Mesendoderm (in vitro differentiated cells): ENCODE data around the gene DNTT.
A peak's percentile ranks its signal among the peaks of the same experiment; 100 is the strongest.
"Not testable (repeated sequence)": the region's sequence is repeated elsewhere in the genome, so short reads cannot be mapped to it uniquely, and the experiment has no call there.

Experiments used
- DNase-seq: peaks from one replicate; pipeline ENCODE4 v3.0.0; 2013
- H2AK5ac ChIP-seq: 2 replicates; pipeline ENCODE4 v1.6.1; 2013; ENCODE audit warnings: low read length, inconsistent platforms
- H2BK120ac ChIP-seq: 2 replicates; pipeline ENCODE4 v1.6.1; 2013; ENCODE audit warnings: low read depth, mild to moderate bottlenecking, low read length, moderate library complexity, mixed read lengths
- H2BK15ac ChIP-seq: replicated peaks from 2 replicates; pipeline ENCODE4 v1.6.1; 2013; ENCODE audit warnings: low read depth, mild to moderate bottlenecking, moderate library complexity
- H2BK5ac ChIP-seq: 2 replicates; pipeline ENCODE4 v1.6.1; 2013; ENCODE audit warnings: low read length, inconsistent platforms
- H3K18ac ChIP-seq: 2 replicates; pipeline ENCODE4 v1.6.1; 2013; ENCODE audit warnings: mild to moderate bottlenecking, low read length, mixed read lengths
- H3K23ac ChIP-seq: one replicate; pipeline ENCODE4 v1.6.1; 2013; ENCODE audit warnings: low read length
- H3K27ac ChIP-seq: 2 replicates; pipeline ENCODE4 v1.5.1; 2013; ENCODE audit warnings: low read depth, mild to moderate bottlenecking, inconsistent platforms, low read length, moderate library complexity
- H3K27me3 ChIP-seq: 2 replicates; pipeline ENCODE4 v1.6.1; 2013; ENCODE audit warnings: low read length, control low read depth, mild to moderate bottlenecking, inconsistent platforms; ENCODE audit not compliant: insufficient read depth, poor library complexity
- H3K36me3 ChIP-seq: 2 replicates; pipeline ENCODE4 v1.6.1; 2013; ENCODE audit warnings: low read length, inconsistent platforms; ENCODE audit not compliant: control insufficient read depth, insufficient read depth
- H3K4ac ChIP-seq: one replicate; pipeline ENCODE4 v1.6.1; 2013; ENCODE audit warnings: low read depth, mild to moderate bottlenecking, low read length, moderate library complexity
- H3K4me1 ChIP-seq: 2 replicates; pipeline ENCODE4 v1.6.1; 2013; ENCODE audit warnings: low read depth, low read length, inconsistent platforms; ENCODE audit not compliant: control insufficient read depth
- H3K4me2 ChIP-seq: 2 replicates; pipeline ENCODE4 v1.6.1; 2013; ENCODE audit warnings: low read length
- H3K4me3 ChIP-seq: 2 replicates; pipeline ENCODE4 v1.5.1; 2013; ENCODE audit warnings: mild to moderate bottlenecking, low read length
- H3K56ac ChIP-seq: one replicate; pipeline ENCODE4 v1.6.1; 2013; ENCODE audit warnings: low read length
- H3K79me1 ChIP-seq: 2 replicates; pipeline ENCODE4 v1.6.1; 2013; ENCODE audit warnings: low read length, inconsistent platforms
- H3K79me2 ChIP-seq: 2 replicates; pipeline ENCODE4 v1.6.1; 2013; ENCODE audit warnings: mild to moderate bottlenecking, low read length; ENCODE audit not compliant: control insufficient read depth, insufficient read depth
- H3K9ac ChIP-seq: 2 replicates; pipeline ENCODE4 v1.6.1; 2013; ENCODE audit warnings: low read length, inconsistent platforms
- H4K5ac ChIP-seq: one replicate; pipeline ENCODE4 v1.6.1; 2013; ENCODE audit warnings: low read length
- H4K8ac ChIP-seq: one replicate; pipeline ENCODE4 v1.6.1; 2013; ENCODE audit warnings: low read depth, mild to moderate bottlenecking, control low read depth, low read length, moderate library complexity
- WGBS: extraction: QIAGEN DNeasy Blood & Tissue Kit; methylation state at CpG from one replicate; pipeline ENCODE4 v1.1.7; 2013; ENCODE audit warnings: low lambda C conversion rate, missing lambda C conversion rate; ENCODE audit not compliant: insufficient coverage; ENCODE audit errors: extremely low coverage; 5-methylcytosine and 5-hydroxymethylcytosine counted together

Gene DNTT

DNA sequence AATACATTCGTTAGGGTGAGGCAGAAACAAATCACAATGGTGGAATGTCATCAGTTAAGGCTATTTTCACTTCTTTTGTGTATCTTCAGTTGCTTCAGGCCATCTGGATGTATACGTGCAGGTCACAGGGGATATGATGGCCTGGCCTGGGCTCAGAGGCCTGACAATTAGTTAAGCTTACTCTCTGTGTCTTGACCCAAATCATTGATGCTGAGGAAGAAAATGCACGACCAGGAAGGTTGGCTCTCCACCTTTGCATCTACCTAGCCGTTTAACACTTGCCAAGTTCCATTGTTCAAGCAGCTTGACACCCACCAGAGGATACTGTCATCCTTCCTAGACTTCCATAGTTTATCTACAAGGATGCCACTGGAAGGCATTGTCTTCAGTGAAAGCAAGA is 4.6 kb downstream of the DNTT start:
- no CpG with 5 or more reads among the region's 4 CpGs for WGBS
- not testable (repeated sequence) for H3K4ac ChIP-seq, H3K56ac ChIP-seq, H2BK120ac ChIP-seq, H3K4me1 ChIP-seq, H3K27ac ChIP-seq, H4K8ac ChIP-seq, H3K4me2 ChIP-seq, H3K27me3 ChIP-seq, H3K9ac ChIP-seq, H3K79me2 ChIP-seq, H3K36me3 ChIP-seq, H3K18ac ChIP-seq, H4K5ac ChIP-seq, H3K4me3 ChIP-seq, H3K23ac ChIP-seq, H2BK15ac ChIP-seq, H2AK5ac ChIP-seq, H3K79me1 ChIP-seq, H2BK5ac ChIP-seq
- peak; percentile 26 for DNase-seq

DNA sequence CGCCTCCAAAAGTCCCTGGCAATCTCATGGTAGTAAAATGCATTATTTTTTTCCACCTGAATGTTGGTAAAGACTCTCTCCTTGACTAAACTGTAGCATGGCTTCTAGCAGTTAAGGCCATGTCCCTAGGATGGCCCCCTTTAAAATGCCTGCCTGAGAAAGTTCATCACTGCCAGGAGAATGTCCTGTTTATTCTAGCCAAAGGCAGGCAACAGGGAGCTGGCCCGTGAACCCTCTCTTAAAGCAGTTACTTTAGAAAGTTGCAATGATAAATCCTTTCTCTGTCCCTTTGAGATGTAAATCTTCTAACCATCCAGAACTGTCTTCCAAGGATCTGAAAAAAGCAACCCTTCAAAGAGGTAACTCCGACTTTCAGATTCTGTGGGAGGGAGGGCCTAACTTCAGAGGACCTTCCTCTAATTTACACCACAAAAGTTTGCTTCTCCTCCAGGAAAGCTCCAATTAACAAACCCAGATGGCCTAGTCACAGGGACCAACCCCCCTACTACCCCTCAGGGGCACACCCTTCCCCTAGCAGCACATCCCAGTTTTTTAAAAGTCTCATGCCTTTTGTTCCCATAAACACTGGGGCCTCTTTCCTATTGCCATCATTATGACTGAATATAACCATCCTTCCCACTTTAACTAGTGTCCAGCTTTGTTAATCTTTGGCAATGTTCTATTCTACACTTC is 5.5 kb downstream of the DNTT start:
- no CpG with 5 or more reads among the region's 3 CpGs for WGBS
- Histone ChIP-seq H2BK120ac (no peak overlapping the region), H3K27ac (peak overlapping the region; percentile 11)

DNA sequence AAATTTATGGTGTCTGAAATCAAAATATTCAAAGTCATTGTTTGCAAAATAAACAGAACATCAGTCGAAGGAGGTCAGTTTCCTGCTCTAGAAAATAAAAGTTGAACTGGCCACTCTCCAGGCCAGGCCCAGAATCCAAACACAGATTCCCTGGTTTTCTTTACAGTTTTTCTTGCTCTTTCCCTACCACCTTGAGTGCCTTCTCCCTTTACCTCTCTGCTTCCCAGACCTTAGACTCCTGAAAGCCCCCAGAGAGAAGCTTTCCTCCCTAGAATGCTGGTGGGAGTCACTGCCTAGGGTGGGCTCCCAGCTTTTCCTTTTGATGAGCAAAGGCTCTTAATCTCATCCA is 6.1 kb downstream of the DNTT start:
- Histone ChIP-seq H4K8ac (peak overlapping the region; percentile 14), H3K4me3 (no peak overlapping the region), H4K5ac (peak overlapping the region; percentile 60), H2BK5ac (no peak overlapping the region), H3K79me2 (no peaks in the 10 kb centered on the region), H3K4me1 (peaks cover 9% of the 10 kb centered on the region), H2BK15ac (peak overlapping the region; percentile 74), H3K9ac (no peak overlapping the region), H3K27ac (peak overlapping the region; percentile 77), H3K4ac (peak overlapping the region; percentile 86), H3K36me3 (no peaks in the 10 kb centered on the region), H3K56ac (no peak overlapping the region), H3K4me2 (no peak overlapping the region), H3K23ac (no peak overlapping the region), H3K27me3 (no peaks in the 10 kb centered on the region), H2AK5ac (no peak overlapping the region), H2BK120ac (peak overlapping the region; percentile 78), H3K18ac (peak overlapping the region; percentile 99), H3K79me1 (no peaks in the 10 kb centered on the region)
- WGBS = no CpG with 5 or more reads among the region's 1 CpG
- peak; percentile 38 for DNase-seq

More for the DNA sequence above, 5.5 kb downstream of the DNTT start:
- Histone ChIP-seq H3K27me3 (no peaks in the 10 kb centered on the region), H2AK5ac (no peak overlapping the region), H3K9ac (no peak overlapping the region), H3K4me1 (peaks cover 9% of the 10 kb centered on the region), H3K23ac (no peak overlapping the region), H4K8ac (no peak overlapping the region), H2BK15ac (no peak overlapping the region), H3K4me3 (no peak overlapping the region), H3K56ac (peak overlapping the region; percentile 46), H3K18ac (peak overlapping the region; percentile 9), H3K4ac (no peak overlapping the region), H3K36me3 (no peaks in the 10 kb centered on the region), H2BK5ac (no peak overlapping the region), H3K4me2 (no peak overlapping the region), H3K79me1 (no peaks in the 10 kb centered on the region), H3K79me2 (no peaks in the 10 kb centered on the region), H4K5ac (no peak overlapping the region)
- peak; percentile 87 for DNase-seq

DNA sequence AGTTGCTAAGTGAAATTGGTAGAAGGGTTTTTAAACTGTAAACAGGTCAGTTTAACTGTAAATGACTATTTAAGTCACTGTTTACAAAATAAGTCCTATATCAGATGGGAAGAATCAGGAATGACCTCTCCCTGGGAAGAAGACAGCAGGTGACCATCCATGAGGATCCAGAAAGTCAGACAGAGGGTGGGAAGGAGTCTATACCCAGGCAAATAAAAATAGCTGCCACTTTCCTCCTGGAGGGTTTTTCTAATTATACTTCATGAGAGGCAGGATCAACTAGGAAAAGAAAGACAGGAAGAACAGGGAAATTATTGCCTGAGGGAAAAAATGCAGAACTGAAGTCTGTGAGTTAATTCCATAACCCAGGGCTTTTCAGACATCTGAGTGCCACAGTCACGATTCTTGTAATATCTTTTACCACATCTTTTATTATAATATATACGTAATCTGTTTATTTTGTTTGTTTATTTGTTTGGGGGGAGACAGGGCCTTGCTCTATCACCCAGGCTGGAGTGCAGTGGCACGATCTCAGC is 7.0 kb downstream of the DNTT start:
- H3K23ac ChIP-seq = no peak overlapping the region
- no peak overlapping the region for H3K9ac ChIP-seq
- H3K4me1 ChIP-seq = peaks cover 9% of the 10 kb centered on the region
- H3K27me3 ChIP-seq = no peaks in the 10 kb centered on the region
- DNase-seq = no peak
- H3K27ac ChIP-seq = no peak overlapping the region
- no CpG with 5 or more reads among the region's 3 CpGs for WGBS
- H2BK15ac ChIP-seq = no peak overlapping the region
- no peak overlapping the region for H4K8ac ChIP-seq
- H3K4me3 ChIP-seq = no peak overlapping the region
- no peak overlapping the region for H3K4ac ChIP-seq
- H3K36me3 ChIP-seq = no peaks in the 10 kb centered on the region
- no peak overlapping the region for H2BK5ac ChIP-seq
- H2AK5ac ChIP-seq = no peak overlapping the region
- no peak overlapping the region for H3K56ac ChIP-seq
- no peak overlapping the region for H3K18ac ChIP-seq
- H4K5ac ChIP-seq = no peak overlapping the region
- H3K79me2 ChIP-seq = no peaks in the 10 kb centered on the region
- no peaks in the 10 kb centered on the region for H3K79me1 ChIP-seq
- H2BK120ac ChIP-seq = no peak overlapping the region
- H3K4me2 ChIP-seq = no peak overlapping the region

DNA sequence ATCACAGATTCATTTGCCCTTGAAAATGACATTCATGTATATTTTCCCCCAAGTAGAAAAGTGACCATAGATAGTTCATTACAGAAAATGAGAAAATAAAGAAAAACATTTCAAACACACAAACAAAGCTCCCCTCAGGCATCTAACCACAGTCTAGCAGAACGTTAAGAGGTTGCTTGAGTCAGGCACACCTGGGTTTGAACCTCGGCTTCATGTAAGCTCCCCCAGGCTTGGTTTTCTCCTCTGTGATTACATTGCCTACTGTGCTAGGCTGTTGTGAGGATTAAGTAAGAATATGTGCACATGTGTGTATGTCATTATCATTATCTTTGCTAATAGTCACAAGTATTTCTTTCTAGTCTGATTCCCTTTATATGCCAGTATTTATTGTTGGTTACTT is 9.1 kb downstream of the DNTT start:
- Histone ChIP-seq H3K36me3 (no peaks in the 10 kb centered on the region), H2BK5ac (no peak overlapping the region), H2AK5ac (no peak overlapping the region), H3K18ac (no peak overlapping the region), H3K4ac (no peak overlapping the region), H3K27ac (no peak overlapping the region), H3K79me2 (no peaks in the 10 kb centered on the region), H3K4me2 (no peak overlapping the region), H2BK15ac (no peak overlapping the region), H4K5ac (no peak overlapping the region), H3K23ac (no peak overlapping the region), H2BK120ac (no peak overlapping the region), H4K8ac (no peak overlapping the region), H3K4me1 (peaks cover 7% of the 10 kb centered on the region), H3K56ac (no peak overlapping the region), H3K79me1 (no peaks in the 10 kb centered on the region), H3K9ac (no peak overlapping the region), H3K27me3 (no peaks in the 10 kb centered on the region), H3K4me3 (no peak overlapping the region)
- no CpG with 5 or more reads among the region's 2 CpGs for WGBS
- DNase-seq = no peak
